ENCODE results near the gene SRD5A3. TPM values are rescaled to one million over a fixed set of nuclear protein-coding genes. Genes with fewer than 3 reads are reported as not detected.
A peak's percentile ranks its signal among the peaks of the same experiment; 100 is the strongest.

The SRD5A3 gene
- total RNA-seq, 1 experiment from 2014 or later, result 26.1 TPM

DNA sequence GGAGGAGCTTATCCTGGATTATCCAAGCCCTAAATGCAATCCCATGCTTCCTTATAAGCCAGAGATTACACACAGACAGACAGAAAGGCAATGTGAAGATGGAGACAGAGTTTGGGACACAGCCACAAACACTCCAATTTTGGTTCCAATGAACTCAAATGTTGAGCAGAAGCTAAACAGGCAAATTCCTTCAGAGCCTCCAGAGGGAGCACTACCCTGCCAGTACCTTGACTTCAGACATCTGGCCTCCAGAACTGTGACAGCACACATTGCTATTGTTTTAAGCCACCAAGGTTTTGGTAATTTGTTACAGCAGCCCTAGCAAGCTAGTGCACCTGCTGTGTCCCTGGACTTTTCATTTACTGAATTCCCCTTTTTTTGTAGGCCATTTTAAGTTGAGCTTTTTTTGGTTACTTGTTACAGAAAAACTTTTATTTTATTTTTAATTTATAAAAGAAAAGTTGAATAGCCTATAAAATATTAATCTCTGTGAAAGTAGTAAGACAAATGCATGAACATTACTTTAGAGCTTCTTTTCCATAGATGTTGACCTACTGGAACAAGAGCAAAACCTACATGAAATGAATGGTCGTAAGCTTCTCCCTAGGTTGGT is 33.4 kb upstream of the SRD5A3 start:
- TF ChIP-seq CTCF (IDR thresholded peaks at IDR 0.05; ENCODE audit: unreplicated experiment), result peak; percentile 52
- intact Hi-C loops (cut with micrococcal nuclease), result loop anchor here (10.0 kb wide), 1 partner anchor 422 kb away; no protein-coding TSS in a partner anchor
- Mint-ChIP-seq H3K27ac (ENCODE audit: low read depth, unreplicated experiment) (no peak overlapping the region), H3K27me3 (ENCODE audit: insufficient read depth, unreplicated experiment) (no peaks in the 10 kb centered on the region), H3K36me3 (ENCODE audit: insufficient read depth, unreplicated experiment) (no peaks in the 10 kb centered on the region), H3K9me3 (ENCODE audit: unreplicated experiment) (peaks cover 6% of the 10 kb centered on the region), H3K4me3 (ENCODE audit: unreplicated experiment) (no peak overlapping the region), H3K4me1 (ENCODE audit: insufficient read depth, unreplicated experiment) (no peaks in the 10 kb centered on the region)
- no TSS peak for BruUV-seq (replicated peaks)
- POLR2A ChIA-PET, result interaction anchor here (0.5 to 1.0 kb wide), 3 partner anchors 12 to 292 kb away, joined by 3 read pairs; no protein-coding TSS in a partner anchor
- CTCF ChIA-PET, result interaction anchor here (0.6 to 5.6 kb wide), 27 partner anchors 9 to 1552 kb away, joined by 3 to 43 read pairs (median 4); partner anchors contain the start of gene SRD5A3
- peak; percentile 65 for DNase-seq (ENCODE audit: unreplicated experiment)

DNA sequence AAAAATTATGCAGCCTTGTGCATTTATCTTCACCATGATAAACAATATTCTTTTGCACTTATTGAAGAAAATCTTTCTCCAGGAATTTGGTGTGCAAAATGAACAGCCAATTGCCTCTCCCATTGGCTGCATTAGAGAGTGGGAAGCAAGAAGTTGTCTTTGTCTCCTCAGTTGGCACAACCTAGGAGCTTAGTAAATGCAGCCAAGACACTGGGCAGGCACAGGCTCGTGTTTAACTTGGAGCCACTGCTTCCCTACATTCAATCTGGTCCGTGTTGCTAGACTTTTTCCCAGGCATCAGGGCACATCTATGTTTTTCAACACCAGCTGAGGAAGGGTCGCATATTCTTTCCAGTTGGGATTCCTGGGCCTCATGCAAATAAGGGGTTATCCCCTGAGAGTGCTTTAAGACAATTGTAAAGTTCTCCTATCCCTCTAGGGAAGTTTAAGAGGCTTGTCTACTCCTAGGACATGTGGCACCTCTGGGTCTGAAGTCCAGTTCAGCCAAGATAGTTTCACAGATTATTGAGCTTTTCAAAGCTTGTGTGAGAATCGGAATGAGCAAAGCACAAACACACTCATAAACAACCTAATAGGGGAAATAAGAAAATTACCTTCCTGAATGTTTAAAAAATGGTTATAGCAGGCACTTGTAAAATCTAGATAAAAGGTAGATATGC is 31.8 kb upstream of the SRD5A3 start:
- Mint-ChIP-seq H3K27ac (ENCODE audit: low read depth, unreplicated experiment) (no peak overlapping the region), H3K4me3 (ENCODE audit: unreplicated experiment) (no peak overlapping the region), H3K36me3 (ENCODE audit: insufficient read depth, unreplicated experiment) (no peaks in the 10 kb centered on the region), H3K9me3 (ENCODE audit: unreplicated experiment) (peaks cover 7% of the 10 kb centered on the region), H3K4me1 (ENCODE audit: insufficient read depth, unreplicated experiment) (peaks cover 13% of the 10 kb centered on the region), H3K27me3 (ENCODE audit: insufficient read depth, unreplicated experiment) (no peaks in the 10 kb centered on the region)
- DNase-seq (ENCODE audit: unreplicated experiment), result no peak
- ChIA-PET CTCF (interaction anchor here (1.1 to 5.6 kb wide), 5 partner anchors 10 to 343 kb away, joined by 3 to 43 read pairs (median 16); no protein-coding TSS in a partner anchor), POLR2A (interaction anchor here (0.8 to 1.9 kb wide), 2 partner anchors 100 to 343 kb away, joined by 3 to 4 read pairs; no protein-coding TSS in a partner anchor)
- intact Hi-C loops (cut with micrococcal nuclease), result loop anchor here (10.0 kb wide), 1 partner anchor 421 kb away; no protein-coding TSS in a partner anchor
- TF ChIP-seq CTCF (IDR thresholded peaks at IDR 0.05; ENCODE audit: unreplicated experiment), result no peak
- BruUV-seq (replicated peaks), result no TSS peak

- Mint-ChIP-seq H3K27me3 (ENCODE audit: insufficient read depth, unreplicated experiment) (no peaks in the 10 kb centered on the region), H3K4me3 (ENCODE audit: unreplicated experiment) (no peak overlapping the region), H3K27ac (ENCODE audit: low read depth, unreplicated experiment) (no peak overlapping the region), H3K4me1 (ENCODE audit: insufficient read depth, unreplicated experiment) (peaks cover 14% of the 10 kb centered on the region), H3K9me3 (ENCODE audit: unreplicated experiment) (peaks cover 7% of the 10 kb centered on the region), H3K36me3 (ENCODE audit: insufficient read depth, unreplicated experiment) (no peaks in the 10 kb centered on the region)
- no peak for TF ChIP-seq CTCF (IDR thresholded peaks at IDR 0.05; ENCODE audit: unreplicated experiment)
- intact Hi-C loops (cut with micrococcal nuclease), result loop anchor here (10.0 kb wide), 1 partner anchor 416 kb away; no protein-coding TSS in a partner anchor
- ChIA-PET POLR2A (interaction anchor here (0.8 to 1.4 kb wide), 3 partner anchors 8 to 319 kb away, joined by 3 to 4 read pairs (median 4); no protein-coding TSS in a partner anchor), CTCF (interaction anchor here (1.1 to 4.8 kb wide), 6 partner anchors 134 to 347 kb away, joined by 3 to 113 read pairs (median 25); no protein-coding TSS in a partner anchor)
- DNase-seq (ENCODE audit: unreplicated experiment), result no peak
- BruUV-seq (replicated peaks), result no TSS peak
Observed at GRCh38 chr4:55318175-55319129, 27.6 kb upstream of the SRD5A3 start.

Measured in MCF 10A (cell line).